ENCODE measurements around the gene DLG5.

DLG5 gene

DNA sequence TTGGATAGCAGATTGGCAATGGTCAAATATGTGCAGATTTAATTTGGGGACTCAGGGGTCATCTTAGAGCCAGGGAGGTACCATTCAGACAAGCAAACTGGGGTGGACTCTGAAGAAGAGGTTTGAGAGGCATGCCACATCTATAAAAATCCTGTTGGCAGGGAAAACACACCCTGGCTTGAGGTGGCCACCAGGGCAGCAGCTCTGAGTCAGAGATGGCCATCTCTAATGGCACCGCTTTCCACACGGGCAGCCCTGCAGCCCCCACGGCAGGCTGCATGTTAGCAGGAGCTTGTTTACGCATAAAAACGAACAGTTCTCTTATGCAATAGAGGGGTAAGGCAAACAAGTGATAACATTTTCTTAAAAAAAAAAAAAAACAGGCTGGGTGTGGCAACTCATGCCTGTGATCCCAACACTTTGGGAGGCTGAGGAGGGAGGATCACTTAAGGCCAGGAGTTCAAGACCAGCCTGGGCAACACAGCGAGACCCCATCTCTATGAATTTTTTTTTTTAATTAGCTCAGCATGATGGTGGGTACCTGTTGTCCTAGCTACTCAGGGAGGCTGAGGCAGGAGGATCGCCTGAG, 14.9 kb downstream of the DLG5 start:
- DNase-seq = no peak

DNA sequence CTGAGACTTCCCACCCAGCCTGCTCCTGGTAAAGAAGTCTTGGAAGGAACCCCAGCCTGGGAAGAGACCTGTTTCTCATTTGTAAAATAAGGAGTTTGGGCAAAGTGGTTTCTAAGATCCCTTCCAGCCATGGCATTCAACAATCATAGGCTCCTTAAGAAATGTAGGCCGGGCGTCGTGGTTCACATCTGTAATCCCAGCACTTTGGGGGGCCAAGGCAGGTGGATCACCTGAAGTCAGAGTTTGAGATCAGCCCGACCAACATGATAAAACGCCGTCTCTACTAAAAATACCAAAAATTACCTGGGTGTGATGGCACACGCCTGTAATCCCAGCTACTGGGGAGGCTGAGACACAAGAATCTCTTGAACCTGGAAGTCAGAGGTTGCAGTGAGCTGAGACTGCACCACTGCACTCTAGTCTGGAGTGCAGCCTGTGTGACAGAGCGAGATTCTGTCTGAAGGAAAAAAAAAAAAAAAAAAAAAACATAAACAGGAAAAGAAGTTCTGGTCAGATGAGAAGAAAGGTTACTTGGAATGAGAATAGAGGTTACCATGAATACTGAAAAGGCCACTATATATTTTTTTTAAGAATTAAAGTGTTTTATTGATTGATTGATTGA, 15.9 kb downstream of the DLG5 start:
- DNase-seq = no peak

GRCh38 chr10:77909749-77910375, 16.7 kb downstream of the DLG5 start:
- DNase-seq = no peak

DNA sequence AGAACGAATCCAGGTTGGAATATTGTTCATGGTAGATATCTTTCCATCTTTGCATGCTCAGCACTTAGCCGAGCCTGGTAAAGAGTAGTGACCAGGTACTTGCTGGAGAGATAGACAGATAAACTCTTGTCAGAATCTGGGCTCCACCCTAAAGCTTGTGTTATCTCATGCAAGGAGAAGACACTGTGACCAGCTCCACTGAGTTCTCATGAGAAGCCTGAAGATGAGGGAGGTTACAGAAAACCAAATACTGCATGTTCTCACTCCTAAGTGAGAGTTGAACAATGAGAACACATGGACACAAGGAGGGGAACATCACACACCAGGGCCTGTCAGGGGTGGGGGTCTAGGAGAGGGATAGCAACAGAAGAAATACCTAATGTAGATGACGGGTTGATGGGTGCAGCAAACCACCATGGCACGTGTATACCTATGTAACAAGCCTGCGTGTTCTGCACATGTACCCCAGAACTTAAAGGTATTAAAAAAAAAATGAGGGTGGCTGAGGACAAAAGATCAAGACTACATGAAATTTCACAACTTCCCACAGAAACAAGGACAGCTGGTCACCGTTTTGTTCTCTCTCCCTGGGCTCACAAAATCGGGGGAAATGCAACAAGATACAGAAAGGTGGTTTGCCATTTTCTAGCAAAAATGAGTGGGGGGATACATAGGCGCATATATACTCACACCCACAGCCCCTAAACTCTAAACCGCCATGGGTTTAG, 17.4 kb downstream of the DLG5 start:
- DNase-seq = no peak

GRCh38 chr10:77907900-77908717, 18.4 kb downstream of the DLG5 start:
- DNase-seq = no peak

- DNase-seq = no peak
These were observed 19.1 kb downstream of the DLG5 start for GRCh38 chr10:77907462-77907861.

DNA sequence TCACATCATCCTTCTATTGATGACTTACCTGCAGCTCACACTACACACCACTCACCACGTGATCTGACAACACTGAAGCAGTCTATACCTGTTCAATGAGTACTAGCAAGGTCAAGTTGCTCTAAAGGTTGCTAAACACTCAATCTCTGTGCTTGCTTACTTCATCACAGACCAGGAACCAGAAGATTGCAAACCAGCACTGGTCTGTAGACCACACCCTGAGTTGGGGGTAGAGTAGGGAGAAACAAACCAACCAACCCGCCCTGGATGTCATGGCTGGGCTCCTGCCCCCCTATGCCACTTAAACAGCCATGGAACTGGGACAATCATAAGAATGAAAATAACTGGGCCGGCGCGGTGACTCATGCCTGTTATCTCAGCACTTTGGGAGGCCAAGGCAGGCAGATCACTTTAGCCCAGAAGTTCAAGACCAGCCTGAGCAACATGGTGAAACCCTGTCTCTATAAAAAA, 19.6 kb downstream of the DLG5 start:
- no peak for DNase-seq

DNA sequence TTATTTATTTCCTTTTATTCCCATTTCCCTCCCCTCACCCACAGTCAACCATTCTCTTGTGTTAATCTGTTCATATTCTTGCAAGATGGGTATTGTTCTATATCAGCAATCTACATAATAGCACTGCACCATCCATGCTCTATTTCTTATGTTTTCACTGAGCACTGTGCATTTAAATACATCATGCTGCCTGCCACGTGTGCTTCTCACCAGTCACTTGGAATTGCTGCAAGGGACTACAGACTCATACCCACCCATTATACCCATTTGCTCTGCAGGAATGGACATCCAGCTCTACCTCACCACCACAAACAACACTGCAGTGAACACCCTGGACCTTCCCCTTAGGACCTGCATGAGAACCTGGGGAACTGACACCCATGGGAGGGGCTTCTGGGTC, 20.8 kb downstream of the DLG5 start:
- no peak for DNase-seq

- no peak for DNase-seq
These were observed 21.3 kb downstream of the DLG5 start for GRCh38 chr10:77905086-77905748.

DNA sequence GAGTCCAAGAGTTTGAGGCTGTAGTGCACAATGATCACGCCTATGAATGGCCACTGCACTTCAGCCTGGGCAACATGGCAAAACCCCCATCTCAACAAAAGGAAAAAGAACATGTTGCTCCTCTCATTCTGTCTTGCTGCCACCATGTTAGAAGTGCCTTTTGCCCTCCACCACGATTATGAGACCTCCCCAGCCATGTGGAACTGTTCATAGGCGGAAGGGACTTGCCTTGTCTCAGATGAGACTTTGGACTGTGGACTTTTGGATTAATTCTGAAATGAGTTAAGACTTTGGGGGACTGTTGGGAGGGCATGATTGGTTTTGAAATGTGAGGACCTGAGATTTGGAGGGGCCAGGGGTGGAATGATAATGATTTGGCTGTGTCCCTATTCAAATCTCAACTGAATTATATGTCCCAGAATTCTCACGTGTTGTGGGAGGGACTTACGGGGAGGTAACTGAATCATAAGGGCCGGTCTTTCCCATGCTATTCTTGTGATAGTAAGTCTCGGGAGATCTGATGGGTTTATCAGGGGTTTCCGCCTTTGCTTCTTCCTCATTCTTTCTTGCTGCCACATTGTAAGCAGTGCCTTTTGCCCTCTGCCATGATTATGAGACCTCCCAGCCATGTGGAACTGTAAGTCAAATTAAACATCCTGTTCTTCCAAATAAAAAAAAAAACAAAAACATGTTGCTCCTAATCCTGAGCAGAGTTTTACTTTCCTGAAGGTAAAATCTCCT, 22.3 kb downstream of the DLG5 start:
- no peak for DNase-seq

GRCh38 chr10:77902159-77902558, 24.4 kb downstream of the DLG5 start:
- DNase-seq = no peak

GRCh38 chr10:77901743-77902142, 24.8 kb downstream of the DLG5 start:
- DNase-seq = no peak

- no peak for DNase-seq
These were observed 26.9 kb downstream of the DLG5 start for GRCh38 chr10:77899690-77900089.

- DNase-seq = no peak
These were observed 27.5 kb downstream of the DLG5 start for GRCh38 chr10:77899080-77899477.

GRCh38 chr10:77898323-77899079, 28.1 kb downstream of the DLG5 start:
- DNase-seq = no peak

DNA sequence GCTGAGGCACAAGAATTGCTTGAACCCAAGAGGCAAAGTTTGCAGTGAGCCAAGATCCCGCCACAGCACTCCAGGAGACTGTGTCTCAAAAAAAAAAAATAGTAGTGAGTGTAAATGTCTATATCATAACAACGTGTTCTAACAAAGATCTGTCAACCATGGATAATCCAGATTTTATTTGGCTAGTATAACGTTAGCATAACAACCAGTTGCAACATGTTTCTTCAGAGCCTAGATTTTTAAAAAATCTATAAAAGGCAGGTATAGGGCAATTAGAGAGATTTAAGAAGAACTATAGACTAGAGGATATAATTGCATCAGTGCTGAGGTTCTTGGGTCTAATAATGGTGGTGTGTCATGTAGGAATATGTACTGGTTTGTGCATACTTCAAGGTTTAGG, 30.5 kb downstream of the DLG5 start:
- DNase-seq = no peak

DNA sequence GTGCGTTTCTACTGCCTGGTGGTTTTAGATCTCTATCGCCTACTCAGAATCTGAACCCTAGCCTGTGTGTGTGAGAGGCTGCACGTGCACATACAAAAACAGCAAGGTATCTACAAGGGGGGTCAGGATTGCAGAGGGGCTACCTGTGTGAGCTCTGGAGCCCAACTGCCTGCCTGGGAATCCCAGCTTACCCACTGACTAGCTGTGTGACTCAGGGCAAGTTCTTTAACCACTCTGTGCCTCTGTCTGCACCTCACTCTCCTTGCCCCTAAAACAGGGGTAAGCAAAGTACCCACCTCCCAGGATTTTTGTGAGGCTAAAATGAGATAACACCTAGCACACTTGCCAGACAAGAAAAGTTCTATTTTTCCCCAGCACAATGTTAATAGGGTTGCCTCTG, 32.5 kb downstream of the DLG5 start:
- no peak for DNase-seq

DNA sequence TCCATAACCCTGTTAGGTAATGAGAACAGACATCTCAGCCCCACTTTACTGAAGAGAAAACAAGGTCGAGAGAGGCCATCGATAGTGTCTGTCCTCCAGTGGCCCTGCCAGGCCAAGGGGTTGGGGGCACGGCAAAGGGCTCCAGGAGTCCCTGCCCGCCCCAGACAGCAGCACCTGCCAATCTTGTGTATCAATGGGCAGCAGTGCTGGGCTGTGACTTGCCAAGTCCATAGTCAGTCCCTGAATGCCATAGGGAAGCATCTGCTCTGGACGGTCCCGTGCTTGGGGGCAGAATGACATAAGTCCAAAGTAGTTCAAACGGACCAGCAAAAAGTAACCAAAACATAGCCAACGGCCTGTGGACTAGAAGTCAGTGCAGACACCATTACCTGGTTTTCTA, 33.2 kb downstream of the DLG5 start:
- DNase-seq = no peak

DNA sequence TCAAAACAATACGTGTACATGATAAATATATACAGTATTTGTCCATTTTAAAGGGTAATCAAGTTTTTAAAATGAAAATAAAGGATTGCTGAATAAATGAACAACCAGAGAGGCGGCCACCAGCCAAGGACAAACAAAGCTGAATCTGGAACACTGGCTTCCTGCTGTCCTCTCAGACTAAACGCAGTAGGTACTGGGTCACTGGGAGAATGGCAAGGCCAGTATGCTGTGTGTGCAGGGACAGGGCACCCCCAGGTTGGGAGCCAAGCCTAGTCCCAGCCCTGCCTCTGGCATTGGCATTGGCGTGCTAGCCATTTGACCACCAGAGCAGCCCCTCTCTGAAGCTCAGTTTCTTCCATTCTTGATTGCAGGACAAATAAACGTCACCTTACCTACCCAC, 33.8 kb downstream of the DLG5 start:
- no peak for DNase-seq

DNA sequence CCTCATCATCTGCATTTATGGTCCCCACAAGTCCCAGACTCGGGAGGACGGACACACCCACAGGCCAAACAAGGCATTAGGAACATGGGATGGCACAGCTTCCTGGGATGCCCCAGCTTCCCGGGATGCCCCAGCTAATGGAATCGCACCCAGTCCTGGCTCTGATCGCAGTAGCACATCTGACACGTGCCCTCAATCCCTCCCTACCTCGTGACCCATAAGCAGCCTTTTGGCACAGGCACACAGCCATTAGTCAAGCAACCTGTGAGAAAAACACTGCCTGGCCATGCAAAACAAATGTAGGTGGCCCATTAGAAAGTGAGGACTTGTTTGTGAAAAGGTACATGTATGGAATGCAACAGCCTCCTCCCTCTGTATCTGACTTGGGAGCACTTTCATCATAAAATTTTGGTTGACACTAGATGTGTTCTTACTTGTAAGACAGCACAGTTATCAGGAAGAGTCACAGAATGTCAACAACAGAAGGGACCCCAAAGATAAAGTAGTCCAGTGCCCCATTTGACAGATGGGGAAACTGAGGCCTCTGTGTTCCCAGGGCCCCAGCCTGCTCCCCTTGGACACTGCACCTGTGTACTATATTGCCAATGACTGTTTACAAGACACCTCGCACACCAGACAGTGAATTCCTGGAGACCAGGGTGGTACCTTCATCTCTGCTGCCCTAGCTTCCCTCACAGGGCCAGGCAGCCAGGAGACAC, 34.4 kb downstream of the DLG5 start:
- no peak for DNase-seq
